ENCODE measurements around the gene TAF11L3.
"Not testable (repeated sequence)": the region's sequence is repeated elsewhere in the genome, so short reads cannot be mapped to it uniquely, and the experiment has no call there.

TAF11L3 gene

DNA sequence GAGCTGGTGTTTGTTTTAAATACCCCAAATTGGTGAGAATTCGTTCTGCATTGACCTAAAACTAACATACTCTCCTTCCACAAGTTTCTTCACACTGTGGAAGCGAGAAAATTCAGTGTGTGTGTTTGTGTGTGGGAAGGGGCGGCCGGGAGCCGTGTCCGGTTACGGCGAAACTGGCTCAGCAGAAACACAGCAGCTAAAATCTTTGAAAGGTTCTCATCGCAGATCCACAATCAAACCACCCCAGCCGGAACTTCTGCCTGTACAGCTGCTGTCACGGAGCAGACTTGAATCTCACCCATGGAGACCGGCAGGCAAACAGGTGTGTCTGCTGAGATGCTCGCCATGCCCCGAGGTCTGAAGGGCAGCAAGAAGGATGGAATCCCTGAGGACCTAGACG lies at the start of gene TAF11L3:
Gene TAF11L3, plus strand, starts transcription at position 301 of the 400 bp plus-strand sequence.
- not testable (repeated sequence) for DNase-seq

DNA sequence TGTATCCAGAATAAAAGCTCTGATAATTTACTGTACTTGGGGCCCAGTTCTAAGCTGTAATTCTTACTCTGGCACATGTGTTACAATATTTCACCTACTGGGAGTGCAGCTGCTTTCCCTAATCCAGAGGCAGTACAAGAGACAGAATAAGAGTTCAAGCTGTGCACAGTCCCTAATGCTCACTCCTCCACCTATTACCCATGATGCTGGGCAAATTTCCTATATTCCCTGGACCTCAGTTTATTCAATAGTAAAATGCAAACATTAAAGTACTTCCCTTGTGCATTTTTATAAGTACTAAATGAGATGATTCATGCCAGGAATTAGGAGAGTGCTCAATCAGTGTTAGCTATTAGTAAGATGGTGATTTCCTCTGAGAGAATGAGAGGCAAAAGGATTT lies 48.1 kb upstream of the TAF11L3 start:
- no peak for DNase-seq

DNA sequence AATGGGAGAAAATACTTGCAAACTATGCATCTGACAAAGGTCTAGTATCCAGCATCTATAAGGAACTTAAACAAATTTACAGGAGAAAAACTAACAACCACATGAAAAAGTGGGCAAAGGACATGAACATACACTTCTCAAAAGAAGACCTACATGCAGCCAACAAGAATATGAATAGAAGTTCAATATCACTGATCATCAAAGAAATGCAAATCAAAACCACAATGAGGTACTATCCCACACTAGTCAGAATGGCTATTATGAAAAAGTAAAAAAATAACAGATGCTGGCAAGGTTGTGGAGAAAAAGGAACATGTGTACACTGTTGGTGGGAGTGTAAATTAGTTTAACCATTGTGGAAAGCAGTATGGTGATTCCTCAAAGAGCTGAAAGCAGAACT lies 43.1 kb upstream of the TAF11L3 start:
- DNase-seq: not testable (repeated sequence)

DNA sequence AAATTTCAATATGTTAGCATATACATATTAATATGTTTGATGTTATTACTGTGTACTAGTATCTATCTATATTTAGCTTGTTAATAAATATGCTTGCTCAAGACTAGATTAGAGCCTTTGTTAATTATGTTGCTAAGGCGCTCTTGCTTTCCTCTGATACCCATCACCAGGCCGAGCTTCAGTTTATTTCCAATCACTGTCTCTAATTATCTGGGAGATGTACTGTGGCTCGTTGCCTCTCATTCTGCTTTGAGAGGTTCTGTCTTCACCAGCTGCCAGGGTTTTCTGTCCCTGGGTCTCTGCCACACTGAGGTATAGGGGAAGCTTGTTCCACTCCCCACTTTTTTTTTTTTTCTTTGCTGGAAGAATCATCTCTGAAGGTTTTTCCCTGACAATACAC lies 41.1 kb upstream of the TAF11L3 start:
- no peak for DNase-seq

DNA sequence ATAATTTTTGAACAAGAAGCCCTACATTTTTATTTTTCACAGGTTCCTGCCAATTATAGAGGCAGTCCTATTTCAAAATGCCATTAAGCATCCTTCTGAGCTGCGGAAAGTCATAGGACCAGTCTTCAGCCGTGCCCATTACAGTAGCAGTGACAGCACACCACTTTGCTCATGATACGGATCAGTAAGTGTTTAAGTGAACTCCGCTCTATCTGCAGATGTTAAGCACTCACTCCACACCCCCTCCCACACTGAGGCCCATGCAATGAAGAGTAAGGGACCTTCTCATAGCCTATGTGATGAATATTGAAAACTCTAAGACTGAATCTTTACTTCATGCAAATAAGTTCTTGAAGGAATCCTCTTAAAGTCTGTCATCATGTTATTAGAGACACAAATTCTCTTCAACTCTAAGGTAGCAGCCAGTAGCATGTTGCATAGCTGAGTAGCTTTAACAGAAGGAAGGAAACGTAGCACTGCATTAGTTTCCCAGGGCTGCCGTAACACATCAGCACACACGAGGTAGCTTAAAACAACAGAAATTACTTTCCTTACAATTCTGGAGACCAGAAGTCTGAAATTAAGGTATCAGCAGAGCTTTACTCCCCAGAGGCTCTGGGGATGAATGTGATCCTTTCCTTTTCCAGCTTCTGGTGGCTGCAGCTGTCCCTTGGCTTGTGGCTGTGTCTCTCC lies 40.4 kb upstream of the TAF11L3 start:
- DNase-seq: no peak

DNA sequence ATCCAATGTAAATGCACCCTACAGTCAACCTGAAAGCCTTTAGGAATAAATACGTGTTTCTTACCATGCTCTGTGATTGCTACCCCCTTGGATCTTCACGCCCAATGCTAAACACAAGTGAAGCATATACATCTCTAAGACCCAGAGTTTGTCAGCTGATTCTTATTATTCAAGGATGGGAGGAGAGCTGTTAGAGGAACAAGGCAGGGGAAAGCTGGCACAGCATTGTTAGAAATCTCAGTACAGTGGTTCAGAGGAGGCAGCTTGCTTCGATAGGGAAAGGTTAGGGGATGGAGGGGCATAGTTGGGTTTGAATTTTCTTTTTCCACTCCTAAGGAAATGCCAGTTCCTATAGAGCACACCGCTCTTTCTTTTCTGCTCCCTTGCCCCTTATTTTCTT lies 36.8 kb upstream of the TAF11L3 start:
- DNase-seq: no peak

DNA sequence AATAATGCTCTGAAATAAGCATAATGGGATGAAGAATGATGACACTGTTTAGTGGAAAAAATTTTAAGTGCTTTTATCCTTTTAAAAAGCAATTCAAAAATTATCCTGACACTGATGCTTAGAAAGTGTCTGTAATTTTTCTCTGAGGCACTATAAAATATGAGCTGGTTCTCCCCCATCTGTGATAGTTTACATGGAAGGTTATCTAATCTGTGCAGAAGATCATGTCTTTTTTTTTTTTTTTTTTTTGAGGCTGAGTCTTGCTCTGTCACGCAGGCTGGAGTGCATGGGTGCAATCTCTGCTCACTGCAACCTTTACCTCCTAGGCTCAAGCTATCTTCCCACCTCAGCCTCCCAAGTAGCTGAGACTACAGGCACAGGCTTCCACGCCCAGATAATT lies 35.4 kb upstream of the TAF11L3 start:
- DNase-seq: no peak

DNA sequence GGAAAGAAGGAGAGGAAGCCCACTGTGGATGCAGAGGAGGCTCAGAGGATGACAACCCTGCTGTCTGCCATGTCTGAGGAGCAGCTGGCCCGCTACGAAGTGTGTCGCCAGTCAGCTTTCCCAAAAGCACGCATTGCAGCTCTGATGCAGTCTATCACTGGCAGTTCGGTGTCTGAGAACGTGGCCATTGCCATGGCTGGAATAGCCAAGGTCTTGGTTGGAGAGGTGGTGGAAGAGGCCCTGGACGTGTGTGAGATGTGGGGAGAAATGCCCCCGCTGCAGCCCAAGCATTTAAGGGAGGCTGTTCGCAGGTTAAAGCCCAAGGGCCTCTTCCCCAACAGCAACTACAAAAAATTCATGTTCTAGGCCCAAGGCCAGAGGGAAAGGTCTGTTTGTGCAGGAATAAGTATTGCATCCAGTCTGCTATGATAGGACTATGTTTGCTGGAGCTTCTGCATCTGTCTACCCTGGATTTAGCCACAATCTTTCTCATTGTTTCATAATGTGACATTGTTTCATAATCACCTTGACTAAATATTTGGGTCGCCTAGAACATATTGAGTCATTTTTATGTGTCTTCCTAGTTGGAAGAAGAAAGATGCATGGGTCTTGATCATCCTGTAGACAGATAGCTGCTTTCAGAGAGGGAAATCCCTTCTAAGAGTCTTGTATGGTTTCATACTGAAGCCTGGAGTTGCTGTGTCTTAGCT lies 31.5 kb upstream of the TAF11L3 start:
- not testable (repeated sequence) for DNase-seq

DNA sequence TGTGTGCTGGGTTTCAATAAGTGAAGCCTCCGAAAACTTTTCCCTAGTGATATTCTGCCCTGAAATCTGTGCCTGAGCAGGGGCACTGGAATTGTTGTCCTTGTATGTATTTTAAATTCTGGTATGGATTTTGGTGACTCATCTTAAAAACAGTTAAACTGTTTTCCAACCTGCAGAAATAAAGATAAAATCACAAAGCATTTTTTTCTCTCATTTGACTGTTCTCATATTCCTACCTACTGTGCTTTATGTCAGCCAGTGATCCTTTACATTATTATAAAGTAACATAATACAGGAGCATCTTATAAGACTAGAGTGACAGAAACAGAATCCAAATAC lies 31.0 kb upstream of the TAF11L3 start:
- no peak for DNase-seq

DNA sequence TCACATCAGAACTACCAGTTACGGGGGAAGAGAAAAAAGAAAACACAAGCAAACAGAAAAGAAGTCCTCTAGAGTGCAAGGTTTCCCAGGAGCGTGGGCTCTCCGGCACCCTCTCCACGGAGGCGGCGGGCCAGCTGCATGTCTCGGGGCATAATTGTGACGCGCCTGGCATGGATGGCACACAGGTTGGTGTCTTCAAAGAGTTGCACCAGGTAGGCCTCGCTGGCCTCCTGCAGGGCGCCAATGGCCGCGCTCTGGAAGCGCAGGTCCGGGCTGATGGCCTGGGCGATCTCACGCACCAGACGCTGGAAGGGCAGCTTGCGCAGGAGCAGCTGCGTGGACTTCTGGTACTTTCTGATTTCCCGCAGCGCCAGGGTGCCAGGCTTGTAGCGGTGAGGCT lies 26.9 kb upstream of the TAF11L3 start:
- DNase-seq: not testable (repeated sequence)

DNA sequence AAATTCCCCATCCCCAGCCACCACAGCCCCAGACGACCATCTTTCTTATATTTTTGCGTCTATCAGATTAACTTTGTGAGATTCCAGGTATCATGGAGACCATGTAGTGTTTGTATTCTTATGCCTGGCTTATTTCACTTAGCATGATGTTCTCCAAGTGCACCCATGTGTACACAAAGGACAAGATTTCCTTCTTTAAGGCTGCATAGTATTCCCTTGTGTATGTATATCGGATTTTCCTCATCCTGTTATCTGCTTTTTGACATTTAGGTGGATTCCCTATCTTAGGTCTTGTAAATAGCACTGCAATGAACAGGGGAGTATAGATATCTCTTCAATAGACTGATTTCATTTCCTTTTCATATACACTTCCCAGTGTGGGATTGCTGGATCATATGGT lies 25.4 kb upstream of the TAF11L3 start:
- no peak for DNase-seq

DNA sequence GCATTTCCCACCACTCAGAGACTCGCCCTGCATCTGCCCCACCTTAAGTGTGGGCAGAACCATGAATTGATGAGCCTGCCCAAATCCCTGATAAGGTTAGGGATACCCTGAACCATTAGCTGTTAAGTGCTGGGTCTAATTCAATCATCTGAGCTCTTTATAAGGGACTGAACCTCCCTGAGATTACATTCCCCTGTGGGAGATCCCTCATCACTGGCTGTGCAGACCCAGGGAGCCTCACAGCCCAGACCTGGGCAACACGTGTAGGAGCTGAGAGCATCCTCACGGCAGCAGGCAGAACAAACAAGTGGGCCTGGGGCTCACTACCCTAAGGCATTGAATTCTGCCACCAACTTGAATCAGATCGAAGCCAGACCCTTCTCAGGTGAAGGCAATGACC lies 20.7 kb upstream of the TAF11L3 start:
- DNase-seq: no peak

DNA sequence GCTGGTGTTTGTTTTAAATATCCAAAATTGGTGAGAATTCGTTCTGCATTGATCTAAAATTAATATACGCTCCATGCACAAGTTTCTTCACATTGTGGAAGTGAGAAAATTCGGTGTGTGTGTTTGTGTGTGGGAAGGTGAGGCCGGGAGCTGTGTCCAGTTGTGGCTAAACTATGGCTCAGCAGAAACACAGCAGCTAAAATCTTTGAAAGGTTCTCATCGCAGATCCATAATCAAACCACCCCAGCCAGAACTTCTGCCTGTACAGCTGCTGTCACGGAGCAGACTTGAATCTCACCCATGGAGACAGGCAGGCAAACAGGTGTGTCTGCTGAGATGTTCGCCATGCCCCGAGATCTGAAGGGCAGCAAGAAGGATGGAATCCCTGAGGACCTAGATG lies 20.2 kb upstream of the TAF11L3 start, which contains the start of gene TAF11L2:
Gene TAF11L2, plus strand, starts transcription at position 301 of the 400 bp plus-strand sequence.
- not testable (repeated sequence) for DNase-seq

DNA sequence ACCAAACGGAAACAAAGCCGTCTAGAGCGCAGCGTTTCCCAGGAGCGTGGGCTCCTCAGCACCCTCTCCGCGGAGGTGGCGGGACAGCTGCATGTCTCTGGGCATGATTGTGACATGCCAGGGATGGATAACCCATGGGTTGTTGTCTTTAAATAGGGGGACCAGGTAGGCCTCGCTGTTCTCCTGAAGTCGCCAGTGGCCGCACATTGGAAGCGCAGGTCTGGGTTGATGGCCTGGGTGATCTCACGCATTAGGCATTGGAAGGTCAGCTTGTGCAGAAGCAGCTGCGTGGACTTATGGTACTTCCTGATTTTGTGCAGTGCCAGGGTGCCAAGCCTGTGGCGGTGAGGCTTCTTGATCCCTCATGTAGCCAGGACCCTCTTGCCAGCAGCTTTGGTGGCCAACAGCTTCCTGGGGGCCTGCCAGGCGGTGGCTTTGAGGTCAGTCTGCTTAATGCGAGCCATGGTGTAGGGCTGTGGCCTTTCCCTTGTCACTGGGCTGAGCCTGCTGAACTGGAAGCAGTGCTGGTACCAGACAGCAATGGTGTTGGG lies 6.3 kb upstream of the TAF11L3 start:
- DNase-seq: no peak

DNA sequence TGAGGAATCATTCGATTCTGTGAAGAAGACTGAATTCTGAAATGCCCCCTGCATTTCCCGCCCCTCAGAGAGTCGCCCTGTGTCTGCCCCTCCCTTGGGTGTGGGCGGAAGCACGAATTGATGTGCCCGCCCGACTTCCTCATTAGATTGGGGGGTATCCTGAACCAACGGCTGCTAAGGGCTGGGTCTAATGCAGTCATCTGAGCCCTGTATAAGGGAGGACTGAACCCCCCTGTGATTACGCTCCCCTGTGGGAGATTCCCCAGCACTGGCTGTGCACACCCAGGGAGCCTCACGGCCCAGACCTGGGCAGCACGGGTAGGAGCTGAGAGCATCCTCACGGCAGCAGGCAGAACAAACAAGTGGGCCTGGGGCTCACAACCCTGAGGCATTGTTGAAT lies 641 bp upstream of the TAF11L3 start:
- not testable (repeated sequence) for DNase-seq

DNA sequence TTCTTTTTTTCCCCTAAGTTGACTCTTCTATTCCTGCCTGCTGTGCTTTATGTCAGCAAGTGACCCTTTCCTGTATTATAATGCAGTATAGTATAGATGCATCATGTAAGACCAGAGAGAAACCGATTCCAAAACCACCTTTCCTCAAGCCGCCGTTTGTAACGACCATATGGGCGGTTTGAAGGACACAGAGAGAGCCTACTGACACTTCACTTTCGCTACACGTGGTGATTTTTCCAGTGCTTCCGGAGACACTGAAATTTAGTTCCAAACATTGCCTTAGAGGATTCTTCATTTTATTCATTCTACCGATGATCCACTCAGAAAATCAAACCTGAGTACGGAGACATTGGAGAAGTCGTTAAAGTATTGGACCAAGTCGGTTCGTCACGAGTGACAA lies 1.3 kb downstream of the TAF11L3 start:
- DNase-seq: not testable (repeated sequence)

DNA sequence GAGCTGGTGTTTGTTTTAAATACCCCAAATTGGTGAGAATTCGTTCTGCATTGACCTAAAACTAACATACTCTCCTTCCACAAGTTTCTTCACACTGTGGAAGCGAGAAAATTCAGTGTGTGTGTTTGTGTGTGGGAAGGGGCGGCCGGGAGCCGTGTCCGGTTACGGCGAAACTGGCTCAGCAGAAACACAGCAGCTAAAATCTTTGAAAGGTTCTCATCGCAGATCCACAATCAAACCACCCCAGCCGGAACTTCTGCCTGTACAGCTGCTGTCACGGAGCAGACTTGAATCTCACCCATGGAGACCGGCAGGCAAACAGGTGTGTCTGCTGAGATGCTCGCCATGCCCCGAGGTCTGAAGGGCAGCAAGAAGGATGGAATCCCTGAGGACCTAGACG lies 3.3 kb downstream of the TAF11L3 start, which contains the start of gene TAF11L4:
Gene TAF11L4, plus strand, starts transcription at position 301 of the 400 bp plus-strand sequence.
- DNase-seq: not testable (repeated sequence)

DNA sequence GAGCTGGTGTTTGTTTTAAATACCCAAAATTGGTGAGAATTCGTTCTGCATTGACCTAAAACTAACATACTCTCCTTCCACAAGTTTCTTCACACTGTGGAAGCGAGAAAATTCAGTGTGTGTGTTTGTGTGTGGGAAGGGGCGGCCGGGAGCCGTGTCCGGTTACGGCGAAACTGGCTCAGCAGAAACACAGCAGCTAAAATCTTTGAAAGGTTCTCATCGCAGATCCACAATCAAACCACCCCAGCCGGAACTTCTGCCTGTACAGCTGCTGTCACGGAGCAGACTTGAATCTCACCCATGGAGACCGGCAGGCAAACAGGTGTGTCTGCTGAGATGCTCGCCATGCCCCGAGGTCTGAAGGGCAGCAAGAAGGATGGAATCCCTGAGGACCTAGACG lies 6.8 kb downstream of the TAF11L3 start, which contains the start of gene TAF11L5:
Gene TAF11L5, plus strand, starts transcription at position 301 of the 400 bp plus-strand sequence.
- DNase-seq: not testable (repeated sequence)

DNA sequence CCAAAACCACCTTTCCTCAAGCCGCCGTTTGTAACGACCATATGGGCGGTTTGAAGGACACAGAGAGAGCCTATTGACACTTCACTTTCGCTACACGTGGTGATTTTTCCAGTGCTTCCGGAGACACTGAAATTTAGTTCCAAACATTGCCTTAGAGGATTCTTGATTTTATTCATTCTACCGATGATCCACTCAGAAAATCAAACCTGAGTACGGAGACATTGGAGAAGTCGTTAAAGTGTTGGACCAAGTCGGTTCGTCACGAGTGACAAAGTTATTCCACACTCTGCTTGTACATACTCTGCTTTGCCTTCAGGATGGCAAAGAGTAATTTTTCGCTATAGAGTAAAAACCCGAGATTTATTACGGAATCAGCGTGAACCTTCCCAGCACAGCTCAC lies 8.3 kb downstream of the TAF11L3 start:
- DNase-seq: not testable (repeated sequence)

DNA sequence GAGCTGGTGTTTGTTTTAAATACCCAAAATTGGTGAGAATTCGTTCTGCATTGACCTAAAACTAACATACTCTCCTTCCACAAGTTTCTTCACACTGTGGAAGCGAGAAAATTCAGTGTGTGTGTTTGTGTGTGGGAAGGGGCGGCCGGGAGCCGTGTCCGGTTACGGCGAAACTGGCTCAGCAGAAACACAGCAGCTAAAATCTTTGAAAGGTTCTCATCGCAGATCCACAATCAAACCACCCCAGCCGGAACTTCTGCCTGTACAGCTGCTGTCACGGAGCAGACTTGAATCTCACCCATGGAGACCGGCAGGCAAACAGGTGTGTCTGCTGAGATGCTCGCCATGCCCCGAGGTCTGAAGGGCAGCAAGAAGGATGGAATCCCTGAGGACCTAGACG lies 10.2 kb downstream of the TAF11L3 start, which contains the start of gene TAF11L6:
Gene TAF11L6, plus strand, starts transcription at position 301 of the 400 bp plus-strand sequence.
- not testable (repeated sequence) for DNase-seq
